ENCODE data around the gene FAXDC2.

The FAXDC2 gene

DNA sequence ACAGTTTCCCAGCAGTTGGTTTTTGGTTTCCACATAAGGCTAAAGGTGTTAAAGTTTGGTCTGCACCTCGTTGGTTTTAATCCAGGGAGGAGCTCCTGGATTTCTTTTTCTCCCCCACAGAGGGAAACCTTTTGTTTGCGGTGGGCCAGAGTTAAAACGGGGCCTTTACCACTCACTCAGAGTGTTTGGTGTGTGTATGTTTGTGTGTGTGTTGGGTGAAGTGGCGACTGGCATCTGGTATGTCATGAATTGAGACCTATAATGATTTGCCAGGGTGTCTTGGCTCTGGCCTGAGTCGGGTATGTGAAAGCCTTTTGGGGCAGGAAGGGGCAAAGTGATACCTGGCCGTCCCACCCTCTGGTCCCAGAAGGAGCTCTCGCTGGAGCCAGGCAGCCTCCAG lies 30.9 kb downstream of the FAXDC2 start:
- Histone ChIP-seq H3K27ac (ENCODE audit: low read depth, low read length) (peak overlapping the region; percentile 48), H3K36me3 (ENCODE audit: control insufficient read depth in 5 of 5, insufficient read depth in 5 of 5, low read length in 5 of 5) (peaks cover 8 to 98% (median 79%) of the 10 kb centered on the region in 5 donors), H3K9ac (ENCODE audit: low read length in 5 of 5) (peak overlapping the region in 3 of 5 donors; percentile 1 to 29 (median 13)), H3K9me3 (ENCODE audit: control insufficient read depth in 5 of 5, low read length in 5 of 5) (no peaks in the 10 kb centered on the region), H3K4me1 (ENCODE audit: control insufficient read depth in 5 of 5, insufficient read depth in 5 of 5, low read length in 5 of 5) (peaks cover 0 to 11% (median 6%) of the 10 kb centered on the region in 5 donors), H3K27me3 (ENCODE audit: control insufficient read depth in 5 of 5, insufficient read depth in 4 of 5, low read length in 5 of 5) (no peaks in the 10 kb centered on the region), H3K4me3 (ENCODE audit: low read depth in 1 of 5, low read length in 5 of 5) (no peak overlapping the region)

DNA sequence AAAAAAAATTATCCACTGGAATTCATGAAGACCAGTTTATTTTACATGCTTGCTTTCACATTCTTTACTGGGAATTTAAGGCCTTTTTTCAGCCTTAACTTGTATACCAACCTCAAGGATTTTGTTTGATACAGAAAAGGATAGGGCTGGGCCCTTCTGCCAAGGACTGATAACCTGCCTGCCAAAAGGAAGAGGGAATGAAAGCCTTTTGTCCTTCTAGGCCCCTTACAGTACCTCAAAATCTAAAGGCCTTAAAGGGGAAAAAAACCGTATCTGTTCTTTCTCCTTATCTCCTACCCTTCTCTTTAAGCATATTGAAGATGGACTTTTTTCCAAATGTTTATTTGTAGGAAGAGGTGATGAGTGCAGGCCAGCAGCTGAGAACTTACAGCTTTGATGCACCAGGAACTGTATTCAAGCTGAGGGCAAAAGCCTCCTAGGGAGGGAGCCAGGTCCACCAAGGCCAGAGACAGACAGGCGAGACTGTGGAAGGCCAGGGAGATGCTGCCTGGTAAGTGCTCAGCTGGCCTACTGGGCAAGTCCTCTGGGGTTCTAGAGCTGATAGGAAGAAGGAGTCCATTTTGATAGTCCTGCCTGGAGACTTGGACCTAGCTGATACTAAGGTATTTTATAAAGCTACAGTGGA lies 31.8 kb downstream of the FAXDC2 start:
- Histone ChIP-seq H3K9ac (ENCODE audit: low read length in 5 of 5) (peak overlapping the region in 2 of 5 donors; percentile 21 to 29), H3K4me3 (ENCODE audit: low read depth in 1 of 5, low read length in 5 of 5) (no peak overlapping the region), H3K36me3 (ENCODE audit: control insufficient read depth in 5 of 5, insufficient read depth in 5 of 5, low read length in 5 of 5) (peaks cover 8 to 97% (median 77%) of the 10 kb centered on the region in 5 donors), H3K27me3 (ENCODE audit: control insufficient read depth in 5 of 5, insufficient read depth in 4 of 5, low read length in 5 of 5) (no peaks in the 10 kb centered on the region), H3K4me1 (ENCODE audit: control insufficient read depth in 5 of 5, insufficient read depth in 5 of 5, low read length in 5 of 5) (peaks cover 0 to 11% (median 6%) of the 10 kb centered on the region in 5 donors), H3K27ac (ENCODE audit: low read depth, low read length) (peak overlapping the region; percentile 48), H3K9me3 (ENCODE audit: control insufficient read depth in 5 of 5, low read length in 5 of 5) (no peaks in the 10 kb centered on the region)

DNA sequence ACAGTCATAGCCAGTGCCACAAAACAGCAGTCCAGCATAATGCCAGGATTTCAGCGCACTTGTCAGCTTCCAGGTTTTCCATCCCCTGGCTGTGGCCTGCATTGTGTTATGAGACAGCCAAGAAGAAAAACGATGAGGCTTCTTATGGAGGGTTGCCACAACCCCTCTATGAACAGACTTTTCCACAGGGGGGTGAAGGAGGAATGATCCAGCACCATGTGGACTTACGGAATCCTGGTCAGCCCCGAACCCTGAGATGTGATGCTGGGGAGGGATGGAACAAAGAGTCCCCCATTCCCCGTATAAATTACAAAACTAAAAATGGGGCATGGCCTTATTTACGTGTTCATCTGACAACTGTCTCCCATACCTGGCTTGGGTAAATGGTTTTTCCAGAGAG lies 32.6 kb downstream of the FAXDC2 start:
- Histone ChIP-seq H3K9ac (ENCODE audit: low read length in 5 of 5) (no peak overlapping the region), H3K4me1 (ENCODE audit: control insufficient read depth in 5 of 5, insufficient read depth in 5 of 5, low read length in 5 of 5) (peaks cover 0 to 11% (median 6%) of the 10 kb centered on the region in 5 donors), H3K4me3 (ENCODE audit: low read depth in 1 of 5, low read length in 5 of 5) (no peak overlapping the region), H3K9me3 (ENCODE audit: control insufficient read depth in 5 of 5, low read length in 5 of 5) (no peaks in the 10 kb centered on the region), H3K36me3 (ENCODE audit: control insufficient read depth in 5 of 5, insufficient read depth in 5 of 5, low read length in 5 of 5) (peaks cover 8 to 97% (median 78%) of the 10 kb centered on the region in 5 donors), H3K27me3 (ENCODE audit: control insufficient read depth in 5 of 5, insufficient read depth in 4 of 5, low read length in 5 of 5) (no peaks in the 10 kb centered on the region), H3K27ac (ENCODE audit: low read depth, low read length) (peak overlapping the region; percentile 48)

DNA sequence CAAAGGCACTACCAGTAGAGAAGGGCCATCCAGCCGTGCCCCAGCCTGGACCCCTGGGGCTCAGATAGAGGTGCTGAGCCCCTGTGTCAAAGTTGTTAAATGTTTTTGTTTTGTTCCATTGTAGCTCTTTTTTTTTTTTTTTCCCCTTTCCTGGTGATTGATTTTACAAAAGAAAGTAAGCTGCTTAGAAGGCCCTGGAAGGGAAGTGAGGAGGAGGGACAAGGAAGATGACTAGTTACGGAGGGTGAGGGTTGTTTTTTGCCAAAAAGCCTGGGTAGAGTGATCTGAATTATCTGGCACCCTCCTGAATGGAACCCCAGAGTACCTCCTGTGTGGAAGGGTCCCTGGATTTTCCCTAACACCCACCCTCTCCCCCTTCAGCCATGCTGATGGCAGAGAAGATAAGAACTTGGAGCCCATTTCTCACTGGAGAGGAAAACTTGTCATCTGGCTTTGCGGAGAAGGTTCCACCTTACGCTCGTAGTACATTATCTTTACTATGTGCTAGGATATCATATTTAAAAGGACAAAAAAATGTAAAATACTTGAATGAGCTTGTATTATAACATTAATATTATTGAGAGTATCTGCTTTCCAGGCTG lies 33.4 kb downstream of the FAXDC2 start:
- Histone ChIP-seq H3K4me1 (ENCODE audit: control insufficient read depth in 5 of 5, insufficient read depth in 5 of 5, low read length in 5 of 5) (peaks cover 0 to 12% (median 7%) of the 10 kb centered on the region in 5 donors), H3K9ac (ENCODE audit: low read length in 5 of 5) (peak overlapping the region in 1 of 5 donors; percentile 31), H3K27ac (ENCODE audit: low read depth, low read length) (peak overlapping the region; percentile 18), H3K27me3 (ENCODE audit: control insufficient read depth in 5 of 5, insufficient read depth in 4 of 5, low read length in 5 of 5) (no peaks in the 10 kb centered on the region), H3K4me3 (ENCODE audit: low read depth in 1 of 5, low read length in 5 of 5) (no peak overlapping the region), H3K9me3 (ENCODE audit: control insufficient read depth in 5 of 5, low read length in 5 of 5) (no peaks in the 10 kb centered on the region), H3K36me3 (ENCODE audit: control insufficient read depth in 5 of 5, insufficient read depth in 5 of 5, low read length in 5 of 5) (peaks cover 8 to 92% (median 72%) of the 10 kb centered on the region in 5 donors)

GRCh38 chr5:154815684-154816247 lies 34.6 kb downstream of the FAXDC2 start:
- Histone ChIP-seq H3K27me3 (ENCODE audit: control insufficient read depth in 5 of 5, insufficient read depth in 4 of 5, low read length in 5 of 5) (no peaks in the 10 kb centered on the region), H3K27ac (ENCODE audit: low read depth, low read length) (peak overlapping the region; percentile 18), H3K9ac (ENCODE audit: low read length in 5 of 5) (no peak overlapping the region), H3K9me3 (ENCODE audit: control insufficient read depth in 5 of 5, low read length in 5 of 5) (no peaks in the 10 kb centered on the region), H3K4me1 (ENCODE audit: control insufficient read depth in 5 of 5, insufficient read depth in 5 of 5, low read length in 5 of 5) (peaks cover 0 to 19% (median 16%) of the 10 kb centered on the region in 5 donors), H3K4me3 (ENCODE audit: low read depth in 1 of 5, low read length in 5 of 5) (no peak overlapping the region), H3K36me3 (ENCODE audit: control insufficient read depth in 5 of 5, insufficient read depth in 5 of 5, low read length in 5 of 5) (peaks cover 9 to 92% (median 72%) of the 10 kb centered on the region in 5 donors)

DNA sequence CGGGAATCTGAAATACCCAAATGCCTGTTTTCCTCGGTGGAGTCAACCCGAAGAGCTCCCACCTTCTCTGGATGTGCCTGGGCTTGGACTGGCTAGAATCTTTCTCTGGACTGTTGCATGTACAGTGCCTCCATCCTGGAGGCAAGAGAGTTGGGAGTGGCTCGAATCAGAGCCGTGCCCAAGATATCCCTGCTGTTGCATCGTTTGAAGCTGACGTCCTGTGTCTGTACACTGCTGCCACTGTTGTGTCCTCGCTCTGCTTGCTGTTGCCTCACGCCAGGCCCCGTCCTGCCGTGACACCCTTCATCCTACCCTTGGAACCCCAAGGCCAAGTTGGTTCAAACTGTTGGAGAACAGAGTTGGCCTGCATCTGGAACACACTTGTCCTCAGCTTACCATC lies 35.4 kb downstream of the FAXDC2 start:
- peaks cover 0 to 21% (median 19%) of the 10 kb centered on the region in 5 donors for H3K4me1 ChIP-seq (ENCODE audit: control insufficient read depth in 5 of 5, insufficient read depth in 5 of 5, low read length in 5 of 5)
- no peaks in the 10 kb centered on the region for H3K27me3 ChIP-seq (ENCODE audit: control insufficient read depth in 5 of 5, insufficient read depth in 4 of 5, low read length in 5 of 5)
- no peak overlapping the region for H3K9ac ChIP-seq (ENCODE audit: low read length in 5 of 5)
- no peak overlapping the region for H3K4me3 ChIP-seq (ENCODE audit: low read depth in 1 of 5, low read length in 5 of 5)
- H3K27ac ChIP-seq (ENCODE audit: low read depth, low read length), result no peak overlapping the region
- H3K36me3 ChIP-seq (ENCODE audit: control insufficient read depth in 5 of 5, insufficient read depth in 5 of 5, low read length in 5 of 5), result peaks cover 8 to 92% (median 67%) of the 10 kb centered on the region in 5 donors
- H3K9me3 ChIP-seq (ENCODE audit: control insufficient read depth in 5 of 5, low read length in 5 of 5), result no peaks in the 10 kb centered on the region

DNA sequence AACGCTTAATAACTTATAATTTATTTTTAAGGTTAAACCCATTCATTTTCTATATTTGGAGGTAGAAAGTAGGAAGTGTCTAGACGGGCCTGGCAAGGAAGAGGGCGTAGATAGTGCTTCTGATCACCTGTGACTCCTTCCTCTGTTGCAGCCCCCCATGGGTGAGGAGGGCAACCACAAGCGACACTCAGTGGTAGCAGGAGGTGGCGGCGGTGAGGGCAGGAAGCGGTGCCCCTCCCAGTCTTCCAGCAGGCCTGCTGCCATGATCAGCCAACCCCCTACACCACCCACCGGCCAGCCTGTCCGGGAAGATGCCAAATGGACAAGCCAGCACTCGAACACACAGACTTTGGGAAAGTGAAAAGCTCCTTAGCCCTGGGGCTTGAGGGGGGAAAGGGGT lies 36.7 kb downstream of the FAXDC2 start:
- no peaks in the 10 kb centered on the region for H3K27me3 ChIP-seq (ENCODE audit: control insufficient read depth in 5 of 5, insufficient read depth in 4 of 5, low read length in 5 of 5)
- H3K36me3 ChIP-seq (ENCODE audit: control insufficient read depth in 5 of 5, insufficient read depth in 5 of 5, low read length in 5 of 5), result peaks cover 12 to 86% (median 64%) of the 10 kb centered on the region in 5 donors
- H3K9me3 ChIP-seq (ENCODE audit: control insufficient read depth in 5 of 5, low read length in 5 of 5), result no peaks in the 10 kb centered on the region
- H3K27ac ChIP-seq (ENCODE audit: low read depth, low read length), result no peak overlapping the region
- no peak overlapping the region for H3K4me3 ChIP-seq (ENCODE audit: low read depth in 1 of 5, low read length in 5 of 5)
- no peak overlapping the region for H3K9ac ChIP-seq (ENCODE audit: low read length in 5 of 5)
- H3K4me1 ChIP-seq (ENCODE audit: control insufficient read depth in 5 of 5, insufficient read depth in 5 of 5, low read length in 5 of 5), result peaks cover 0 to 23% (median 13%) of the 10 kb centered on the region in 5 donors

- Histone ChIP-seq H3K27me3 (ENCODE audit: control insufficient read depth in 5 of 5, insufficient read depth in 4 of 5, low read length in 5 of 5) (no peaks in the 10 kb centered on the region), H3K9ac (ENCODE audit: low read length in 5 of 5) (no peak overlapping the region), H3K36me3 (ENCODE audit: control insufficient read depth in 5 of 5, insufficient read depth in 5 of 5, low read length in 5 of 5) (peaks cover 12 to 86% (median 68%) of the 10 kb centered on the region in 5 donors), H3K4me1 (ENCODE audit: control insufficient read depth in 5 of 5, insufficient read depth in 5 of 5, low read length in 5 of 5) (peaks cover 0 to 23% (median 13%) of the 10 kb centered on the region in 5 donors), H3K4me3 (ENCODE audit: low read depth in 1 of 5, low read length in 5 of 5) (no peak overlapping the region), H3K27ac (ENCODE audit: low read depth, low read length) (no peak overlapping the region), H3K9me3 (ENCODE audit: control insufficient read depth in 5 of 5, low read length in 5 of 5) (no peaks in the 10 kb centered on the region)
Observed at GRCh38 chr5:154813158-154813557, 37.2 kb downstream of the FAXDC2 start.

DNA sequence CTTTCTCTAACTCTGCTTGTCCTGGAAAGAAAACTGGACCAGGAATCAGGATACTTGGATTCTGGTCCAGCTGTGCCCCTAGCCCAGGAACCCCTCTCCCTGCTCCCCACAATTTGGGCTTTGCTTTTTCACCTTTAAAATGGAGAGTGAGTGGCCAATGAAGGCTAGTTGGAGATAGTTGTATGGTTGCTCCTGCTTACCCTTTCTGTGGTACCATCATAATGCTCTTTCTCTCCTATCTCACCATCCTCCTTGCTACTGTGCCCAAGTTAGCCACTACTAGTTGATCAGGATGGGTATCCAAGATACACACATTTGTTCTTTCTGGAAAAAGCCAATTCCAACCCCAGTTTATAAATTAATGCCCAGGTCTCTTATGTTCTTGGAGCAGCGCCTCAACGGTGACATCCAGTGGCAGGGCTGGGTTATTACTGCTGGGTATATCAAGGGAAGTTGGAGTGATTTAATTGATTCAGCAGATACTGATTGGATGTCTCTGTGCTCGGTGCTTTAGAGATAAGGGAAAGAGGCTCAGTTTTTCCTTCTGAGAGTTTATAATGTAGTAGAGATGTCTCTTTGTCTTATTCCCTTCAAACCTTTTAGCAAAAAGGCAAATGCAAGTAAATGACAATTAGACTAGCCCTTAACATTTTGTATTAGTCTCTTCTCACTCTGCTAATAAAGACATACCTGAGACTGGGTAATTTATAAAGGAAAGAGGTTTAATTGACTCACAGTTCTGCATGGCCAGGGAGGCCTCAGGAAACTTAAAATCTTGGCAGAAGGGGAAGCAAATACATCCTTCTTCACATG lies 38.5 kb downstream of the FAXDC2 start:
- Histone ChIP-seq H3K4me3 (ENCODE audit: low read depth in 1 of 5, low read length in 5 of 5) (no peak overlapping the region), H3K9me3 (ENCODE audit: control insufficient read depth in 5 of 5, low read length in 5 of 5) (no peaks in the 10 kb centered on the region), H3K36me3 (ENCODE audit: control insufficient read depth in 5 of 5, insufficient read depth in 5 of 5, low read length in 5 of 5) (peaks cover 14 to 85% (median 68%) of the 10 kb centered on the region in 5 donors), H3K4me1 (ENCODE audit: control insufficient read depth in 5 of 5, insufficient read depth in 5 of 5, low read length in 5 of 5) (peaks cover 0 to 23% (median 12%) of the 10 kb centered on the region in 5 donors), H3K9ac (ENCODE audit: low read length in 5 of 5) (peak overlapping the region in 1 of 5 donors; percentile 44), H3K27ac (ENCODE audit: low read depth, low read length) (peak overlapping the region; percentile 89), H3K27me3 (ENCODE audit: control insufficient read depth in 5 of 5, insufficient read depth in 4 of 5, low read length in 5 of 5) (no peaks in the 10 kb centered on the region)

All from subcutaneous abdominal adipose tissue (tissue), 5 donors.